HG02885 (cell line): ENCODE data around the gene SULT1A1.
"Not testable (repeated sequence)": the region's sequence is repeated elsewhere in the genome, so short reads cannot be mapped to it uniquely, and the experiment has no call there.

Source experiments
- ATAC-seq: cut with Tn5 transposase; IDR thresholded peaks from one replicate; pipeline ENCODE4 v1.9.1; 2021; ENCODE audit warnings: mild to moderate bottlenecking; ENCODE audit not compliant: unreplicated experiment, poor library complexity

Gene SULT1A1

GRCh38 chr16:28609631-28610594 lies at the start of gene SULT1A1:
Gene SULT1A1, minus strand, starts transcription at chr16:28610044. Its CDS starts 1,189 bp downstream, at chr16:28608855.
- no peak for ATAC-seq

- ATAC-seq = not testable (repeated sequence)
Measured at GRCh38 chr16:28639959-28640358, 30.1 kb upstream of the SULT1A1 start.

DNA sequence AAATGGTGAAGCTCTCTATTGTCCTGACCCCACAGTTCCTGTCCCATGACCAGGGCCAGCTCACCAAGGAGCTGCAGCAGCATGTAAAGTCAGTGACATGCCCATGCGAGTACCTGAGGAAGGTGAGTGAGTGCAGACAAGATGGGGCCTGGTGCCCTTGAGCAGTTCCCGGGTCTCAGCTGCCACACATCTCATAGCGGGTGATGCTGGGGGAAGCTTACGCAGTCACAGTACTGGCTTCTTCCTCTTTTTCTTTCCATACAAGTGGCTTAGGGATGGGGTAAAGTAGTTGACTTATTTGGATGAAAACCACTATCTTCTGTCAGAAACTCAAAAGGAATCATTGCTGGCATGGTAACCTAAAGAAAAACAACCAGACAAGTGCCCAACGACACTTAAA lies 28.5 kb upstream of the SULT1A1 start:
- not testable (repeated sequence) for ATAC-seq

GRCh38 chr16:28637765-28638164 lies 27.9 kb upstream of the SULT1A1 start, which contains the start of gene NPIPB8:
Gene NPIPB8, plus strand, starts transcription at chr16:28638065. Its CDS starts 296 bp downstream, at chr16:28638361.
- ATAC-seq = not testable (repeated sequence)

GRCh38 chr16:28636093-28636823 lies 26.4 kb upstream of the SULT1A1 start:
- ATAC-seq = not testable (repeated sequence)

DNA sequence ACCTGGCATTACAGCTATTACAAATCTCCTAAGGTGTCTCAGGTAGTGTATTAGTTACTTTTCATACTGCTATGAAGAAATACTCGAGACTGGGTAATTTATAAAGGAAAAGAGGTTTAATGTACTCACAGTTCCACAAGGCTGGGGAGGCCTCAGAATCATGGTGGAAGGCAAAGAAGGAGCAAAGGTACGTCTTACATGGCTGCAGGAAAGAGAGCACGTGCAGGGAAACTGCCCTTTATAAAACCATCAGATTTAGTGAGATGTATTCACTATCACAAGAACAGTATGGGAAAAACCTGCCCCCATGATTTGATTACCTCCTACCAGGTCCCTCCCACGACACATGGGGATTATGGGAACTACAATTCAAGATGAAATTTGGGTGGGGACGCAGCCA lies 21.1 kb upstream of the SULT1A1 start:
- not testable (repeated sequence) for ATAC-seq

GRCh38 chr16:28623172-28623711 lies 13.4 kb upstream of the SULT1A1 start:
- ATAC-seq = no peak

DNA sequence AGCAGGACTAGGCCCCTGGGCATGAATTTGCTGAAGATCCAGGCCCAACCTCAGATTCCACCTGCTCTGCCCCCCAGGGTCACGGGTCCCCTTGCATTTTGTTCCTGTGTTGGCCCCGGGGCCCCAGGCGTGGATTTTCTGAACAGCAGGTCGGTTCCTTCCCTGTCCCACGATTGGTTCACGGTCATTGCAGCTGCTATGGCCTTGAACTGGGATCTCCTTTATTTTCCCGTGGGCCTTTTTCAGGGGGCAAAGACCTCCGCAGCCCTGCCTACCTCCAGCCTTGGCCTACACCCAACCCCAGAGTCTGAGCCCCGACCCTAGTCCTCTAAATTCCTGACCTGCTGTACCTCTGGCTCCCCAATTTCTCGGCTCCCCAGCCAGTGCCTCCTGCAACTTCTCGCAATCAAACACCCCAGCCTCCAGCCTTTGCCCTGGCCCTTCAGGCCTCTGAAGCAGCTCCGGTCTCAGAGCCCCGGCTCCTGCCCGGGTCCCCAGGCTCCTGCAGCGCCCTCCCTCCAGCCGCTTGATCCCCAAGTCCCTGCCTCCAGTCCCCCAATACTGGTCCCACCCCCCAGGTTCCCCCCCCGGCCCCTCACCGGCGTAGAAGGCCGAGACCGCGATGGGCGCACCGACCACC lies 12.8 kb upstream of the SULT1A1 start:
- not testable (repeated sequence) for ATAC-seq

- no peak for ATAC-seq
Measured at GRCh38 chr16:28621481-28622155, 11.8 kb upstream of the SULT1A1 start.

- ATAC-seq = not testable (repeated sequence)
Measured at GRCh38 chr16:28620316-28620715, 10.5 kb upstream of the SULT1A1 start.

DNA sequence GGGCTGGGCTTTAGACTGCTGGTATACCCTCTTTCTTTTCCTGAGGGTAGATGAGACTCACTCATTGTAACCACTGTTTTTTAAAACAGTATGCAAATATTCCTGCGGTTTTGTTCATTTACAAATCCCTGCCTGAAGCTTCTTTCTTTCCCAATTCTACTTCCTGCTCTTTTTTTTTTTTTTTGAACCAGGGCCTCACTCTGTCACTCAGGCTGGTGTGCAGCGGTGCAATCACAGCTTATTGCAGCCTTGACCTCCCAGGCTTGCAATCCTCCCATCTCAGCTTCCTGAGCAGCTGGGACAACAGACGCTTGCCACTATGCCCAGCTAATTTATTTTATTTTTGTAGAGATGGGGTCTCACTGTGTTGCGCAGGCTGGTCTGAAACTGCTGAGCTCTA lies 8.0 kb upstream of the SULT1A1 start:
- no peak for ATAC-seq

DNA sequence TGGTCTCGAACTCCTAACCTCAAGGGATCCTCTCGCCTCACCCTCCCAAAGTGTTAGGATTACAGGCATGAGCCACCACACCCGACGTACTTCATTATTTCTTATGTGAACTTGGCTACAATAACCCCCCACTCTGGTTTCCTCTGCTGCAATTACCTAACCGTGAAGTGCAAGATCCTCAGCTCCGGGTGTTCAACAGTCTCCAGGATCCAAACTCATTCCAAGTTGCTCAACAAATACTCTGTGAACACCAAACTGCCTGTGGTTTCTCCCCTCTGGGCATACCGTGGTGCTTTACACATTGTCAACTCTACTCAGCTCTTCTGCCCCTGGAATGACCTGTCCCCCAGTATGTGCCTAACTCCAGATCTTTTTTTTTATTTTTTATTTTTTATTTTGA lies 6.8 kb upstream of the SULT1A1 start:
- ATAC-seq = no peak

- not testable (repeated sequence) for ATAC-seq
Measured at GRCh38 chr16:28616224-28616577, 6.4 kb upstream of the SULT1A1 start.

DNA sequence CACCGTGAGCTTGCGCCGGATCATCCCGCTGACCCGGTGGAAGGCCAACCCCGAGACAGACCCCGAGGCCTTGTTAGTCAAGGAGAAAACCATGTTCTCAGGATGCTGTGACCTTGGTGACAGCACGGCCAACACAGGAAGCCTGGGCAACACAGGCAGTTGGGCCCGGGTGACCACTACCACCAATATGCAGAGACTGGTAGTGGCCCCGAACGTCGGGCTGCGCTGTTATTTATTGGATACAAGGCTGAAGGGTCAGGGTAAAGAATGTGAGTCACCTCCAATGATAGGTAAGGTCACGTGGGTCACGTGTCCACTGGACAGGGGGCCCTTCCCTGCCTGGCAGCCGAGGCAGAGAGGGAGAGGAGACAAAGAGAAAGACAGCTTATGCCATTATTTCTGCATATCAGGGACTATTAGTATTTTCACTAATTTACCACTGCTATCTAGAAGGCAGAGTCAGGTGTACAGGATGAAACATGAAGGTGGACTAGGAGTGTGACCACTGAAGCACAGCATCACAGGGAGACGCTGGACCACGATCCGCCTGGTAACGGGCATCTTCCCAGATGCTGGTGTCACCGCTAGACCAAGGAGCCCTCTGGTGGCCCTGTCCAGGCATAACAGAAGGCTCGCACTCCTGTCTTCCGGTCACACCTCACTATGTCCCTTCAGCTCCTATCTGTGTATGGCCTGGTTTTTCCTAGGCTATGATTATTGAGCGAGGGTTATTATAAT lies 5.8 kb upstream of the SULT1A1 start:
- not testable (repeated sequence) for ATAC-seq

DNA sequence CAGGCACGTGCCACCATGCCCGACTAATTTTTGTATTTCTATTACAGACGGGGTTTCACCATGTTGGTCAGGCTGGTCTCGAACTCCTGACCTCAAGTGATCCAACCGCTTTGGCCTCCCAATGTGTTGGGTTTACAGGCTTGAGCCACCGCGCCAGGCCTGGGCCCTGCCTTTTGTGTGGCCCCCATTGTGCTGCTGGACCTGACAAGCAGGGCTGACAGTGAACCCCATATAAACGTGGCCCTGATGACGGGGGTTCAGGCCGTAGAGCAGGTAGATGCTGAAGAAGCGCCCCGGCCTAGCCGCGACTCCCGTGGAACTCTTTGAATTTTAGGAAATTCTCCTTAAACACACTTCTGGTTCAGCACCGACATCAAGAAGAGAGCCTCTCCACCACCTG lies 4.7 kb upstream of the SULT1A1 start:
- not testable (repeated sequence) for ATAC-seq

- not testable (repeated sequence) for ATAC-seq
Measured at GRCh38 chr16:28613912-28614311, 4.1 kb upstream of the SULT1A1 start.

GRCh38 chr16:28612359-28613280 lies 2.8 kb upstream of the SULT1A1 start:
- not testable (repeated sequence) for ATAC-seq

- no peak for ATAC-seq
Measured at GRCh38 chr16:28610595-28611191, 849 bp upstream of the SULT1A1 start.
